HG03520 (cell line): ENCODE results near the gene HSCB.
"Not testable (repeated sequence)": the region's sequence is repeated elsewhere in the genome, so short reads cannot be mapped to it uniquely, and the experiment has no call there.

ENCODE experiments used
- ATAC-seq: cut with Tn5 transposase; IDR thresholded peaks from one replicate; pipeline ENCODE4 v1.9.1; 2021; ENCODE audit warnings: mild to moderate bottlenecking, moderate library complexity; ENCODE audit not compliant: unreplicated experiment

The HSCB gene

DNA sequence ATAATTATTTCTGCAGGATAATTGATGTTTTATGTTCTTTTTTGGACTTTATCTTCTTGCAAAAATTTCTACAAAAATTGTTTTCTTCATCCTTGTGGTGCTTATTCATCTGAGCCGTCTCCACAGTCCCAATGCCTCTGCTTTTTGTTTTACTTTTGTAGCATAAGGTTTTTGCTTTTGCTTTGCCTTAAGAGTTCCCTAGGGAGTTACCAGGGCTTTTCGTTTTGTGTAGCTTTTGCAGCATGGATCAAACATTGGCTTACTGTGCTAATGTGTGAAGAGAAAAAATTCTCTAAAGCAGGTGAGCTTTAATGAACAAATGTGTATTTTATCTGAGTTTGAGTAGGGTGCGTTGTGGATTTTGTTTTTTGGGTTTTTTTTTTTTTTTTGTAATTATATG, 46.8 kb downstream of the HSCB start:
- no peak for ATAC-seq

DNA sequence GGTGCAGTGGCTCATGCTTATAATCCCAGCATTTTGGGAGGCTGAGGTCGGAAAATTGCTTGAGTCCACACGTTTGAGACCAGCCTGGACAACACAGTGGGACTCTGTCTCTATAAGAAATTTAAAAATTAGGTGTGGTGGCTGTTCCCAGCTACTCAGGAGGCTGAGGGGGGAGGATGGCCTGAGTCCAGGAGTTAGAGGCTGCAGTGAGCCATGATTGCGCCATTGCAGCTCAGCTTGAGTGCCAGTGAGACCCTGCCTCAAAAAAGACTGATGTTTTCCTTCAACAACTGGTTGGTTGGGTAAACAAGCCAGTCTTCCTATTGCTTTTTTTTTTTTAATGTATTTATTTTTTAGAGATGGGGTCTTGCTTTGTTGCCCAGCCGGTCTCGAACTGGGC, 49.3 kb downstream of the HSCB start:
- ATAC-seq: no peak

DNA sequence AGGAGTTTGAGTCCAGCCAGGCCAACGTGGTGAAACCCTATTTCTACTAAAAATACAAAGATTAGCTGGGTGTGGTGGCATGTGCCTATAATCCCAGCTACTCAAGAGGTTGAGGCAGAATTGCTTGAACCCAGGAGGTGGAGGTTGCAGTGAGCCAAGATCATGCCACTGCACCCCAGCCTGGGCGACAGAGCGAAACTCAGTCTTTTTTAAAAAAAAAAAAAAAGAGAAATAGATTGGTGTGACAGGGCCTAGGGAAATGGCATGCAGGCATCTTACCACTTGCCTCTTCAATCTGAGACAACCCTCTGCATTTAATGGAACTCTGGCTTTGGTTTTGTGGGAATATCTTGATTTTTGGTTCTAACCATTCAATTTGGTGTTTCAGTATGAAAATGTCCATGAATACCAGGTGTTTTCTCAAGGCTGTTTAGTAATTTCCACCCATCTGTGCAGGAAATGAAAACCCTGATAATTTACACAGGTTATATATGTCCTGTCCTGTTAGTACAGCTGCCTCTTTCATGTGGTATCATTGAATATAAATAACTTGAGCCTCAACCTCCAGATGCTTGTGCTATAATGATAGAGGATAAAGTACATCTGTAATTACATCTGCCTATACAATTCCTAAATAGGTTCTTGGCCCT, 50.1 kb downstream of the HSCB start:
- ATAC-seq: peak; percentile 42

DNA sequence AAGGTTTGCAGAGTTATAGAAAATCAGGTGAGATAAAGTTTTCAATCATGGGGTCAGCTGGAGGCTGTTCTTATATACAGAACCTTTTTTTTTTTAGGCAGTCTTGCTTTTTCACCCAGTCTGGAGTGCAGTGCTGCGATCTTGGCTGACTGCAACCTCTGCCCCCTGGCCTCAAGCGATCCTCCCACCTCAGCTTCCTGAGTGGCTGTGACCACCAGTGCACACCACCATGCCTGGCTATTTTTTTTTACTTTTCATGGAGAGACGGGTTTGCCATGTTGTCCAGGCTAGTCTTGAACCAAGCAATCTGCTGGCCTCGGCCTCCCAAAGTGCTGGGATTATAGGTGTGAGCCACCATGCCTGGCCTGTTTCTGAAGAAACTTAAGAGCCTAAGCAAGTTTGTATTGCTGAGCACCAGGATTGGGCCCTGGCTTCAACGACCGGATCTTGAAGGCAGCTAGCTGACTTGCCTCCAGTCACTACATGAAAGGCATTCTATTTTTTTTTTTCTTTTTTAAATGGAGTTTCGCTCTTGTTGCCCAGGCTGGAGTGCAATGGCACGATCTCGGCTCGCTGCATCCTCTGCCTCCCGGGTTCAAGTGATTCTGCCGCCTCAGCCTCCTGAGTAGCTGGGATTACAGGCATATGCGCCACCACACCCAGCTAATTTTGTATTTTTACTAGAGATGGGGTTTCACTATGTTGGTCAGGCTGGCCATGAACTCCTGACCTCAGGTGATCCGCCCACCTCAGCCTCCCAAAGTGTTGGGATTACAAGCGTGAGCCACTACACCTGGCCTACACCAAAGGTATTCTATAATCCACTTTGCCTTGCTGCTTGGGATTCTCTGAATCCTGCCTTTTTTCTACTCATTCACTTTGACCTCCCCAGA, 50.9 kb downstream of the HSCB start:
- ATAC-seq: peak; percentile 28

DNA sequence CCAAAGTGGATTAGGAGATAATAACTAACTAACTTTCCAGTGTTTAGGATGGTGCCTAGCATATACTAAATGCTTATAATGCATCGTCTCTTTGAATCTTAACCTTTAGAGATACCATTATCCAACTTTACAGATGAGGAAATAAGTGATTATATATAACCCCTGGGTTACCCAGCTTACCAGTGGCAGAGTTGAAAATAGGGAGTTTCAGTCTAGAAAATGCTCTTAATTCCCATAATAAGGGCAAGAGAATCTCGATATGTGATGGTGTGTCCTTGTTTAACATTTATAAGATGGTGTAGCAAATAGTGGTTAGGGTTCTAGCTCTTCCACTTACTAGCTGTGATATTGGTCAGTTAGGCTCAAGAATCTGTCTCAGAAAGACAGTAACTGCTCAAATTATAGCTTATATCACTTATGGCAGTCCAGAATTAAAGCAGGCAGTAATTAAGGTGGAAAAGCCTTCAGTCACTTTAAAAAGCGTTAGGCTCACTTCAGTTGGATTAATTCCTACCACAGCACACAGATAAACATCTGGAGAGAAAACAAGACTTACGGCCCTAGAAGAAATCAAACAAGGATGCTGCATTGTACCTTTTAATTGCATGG, 52.2 kb downstream of the HSCB start:
- ATAC-seq: no peak

DNA sequence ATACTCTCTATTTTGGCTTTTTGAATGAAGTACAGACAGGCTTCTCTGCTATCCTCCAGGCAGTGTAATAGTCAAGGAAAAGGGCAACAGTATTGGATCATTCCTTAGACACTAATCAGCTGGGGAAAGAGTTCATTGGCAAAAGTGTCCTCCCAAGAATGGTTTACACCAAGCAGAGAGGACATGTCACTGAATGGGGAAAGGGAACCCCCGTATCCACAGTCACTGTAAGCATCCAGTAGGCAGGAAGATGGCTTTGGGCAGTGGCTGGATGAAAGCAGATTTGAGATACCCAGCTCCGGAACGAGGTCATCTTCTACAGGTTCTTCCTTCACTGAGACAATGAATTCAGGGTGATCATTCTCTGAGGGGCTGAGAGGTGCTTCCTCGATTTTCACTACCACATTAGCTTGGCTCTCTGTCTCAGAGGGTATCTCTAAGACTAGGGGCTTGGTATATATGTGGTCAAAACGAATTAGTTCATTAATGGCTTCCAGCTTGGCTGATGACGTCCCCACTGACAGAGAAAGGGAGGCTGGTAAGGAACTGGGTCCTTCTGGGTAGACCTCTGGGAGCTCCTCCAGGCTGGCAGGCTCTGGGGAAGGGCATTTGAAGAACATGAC, 53.3 kb downstream of the HSCB start:
- ATAC-seq: no peak

DNA sequence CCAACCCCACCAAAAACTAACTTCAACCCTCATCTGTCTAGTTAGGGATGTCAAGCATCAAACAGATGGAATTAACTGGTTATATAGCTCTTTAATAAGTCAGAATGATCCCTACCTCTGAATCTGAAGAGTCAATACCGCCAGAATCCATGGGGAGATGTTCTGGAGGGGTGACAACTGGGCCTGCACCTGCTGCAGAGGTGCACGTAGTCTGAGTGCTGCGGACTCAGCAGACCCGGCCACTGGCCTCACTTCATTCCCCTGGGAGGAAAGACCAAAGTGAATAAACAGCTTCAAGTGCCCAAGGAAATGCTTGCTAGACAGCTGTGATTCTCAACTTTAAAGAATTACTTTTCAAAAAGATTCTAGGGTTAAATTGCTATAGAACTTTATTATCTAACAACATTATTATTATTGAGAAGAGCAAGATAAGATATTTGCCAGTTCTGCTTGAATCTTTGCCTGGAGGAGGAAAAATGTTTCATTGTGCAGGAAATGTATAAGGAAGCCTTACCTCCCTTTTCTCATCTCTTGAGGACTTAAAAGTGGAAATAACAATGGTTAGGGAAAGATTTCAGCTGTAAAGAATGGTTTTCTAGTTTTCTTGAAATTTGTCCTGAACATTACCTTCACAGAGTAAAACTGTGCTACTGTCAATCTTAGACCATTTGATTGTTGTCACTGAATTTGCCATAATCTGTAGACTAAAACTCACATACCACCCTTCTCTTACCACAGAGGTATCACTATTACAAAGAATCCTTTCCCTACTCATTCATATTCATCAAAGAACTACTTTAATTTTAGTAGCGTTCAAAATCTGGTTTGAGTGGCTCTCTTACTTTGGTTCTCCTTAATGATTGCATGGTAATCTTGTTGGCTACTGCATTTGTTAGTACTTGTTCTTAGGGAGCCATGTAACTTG, 54.4 kb downstream of the HSCB start:
- no peak for ATAC-seq

DNA sequence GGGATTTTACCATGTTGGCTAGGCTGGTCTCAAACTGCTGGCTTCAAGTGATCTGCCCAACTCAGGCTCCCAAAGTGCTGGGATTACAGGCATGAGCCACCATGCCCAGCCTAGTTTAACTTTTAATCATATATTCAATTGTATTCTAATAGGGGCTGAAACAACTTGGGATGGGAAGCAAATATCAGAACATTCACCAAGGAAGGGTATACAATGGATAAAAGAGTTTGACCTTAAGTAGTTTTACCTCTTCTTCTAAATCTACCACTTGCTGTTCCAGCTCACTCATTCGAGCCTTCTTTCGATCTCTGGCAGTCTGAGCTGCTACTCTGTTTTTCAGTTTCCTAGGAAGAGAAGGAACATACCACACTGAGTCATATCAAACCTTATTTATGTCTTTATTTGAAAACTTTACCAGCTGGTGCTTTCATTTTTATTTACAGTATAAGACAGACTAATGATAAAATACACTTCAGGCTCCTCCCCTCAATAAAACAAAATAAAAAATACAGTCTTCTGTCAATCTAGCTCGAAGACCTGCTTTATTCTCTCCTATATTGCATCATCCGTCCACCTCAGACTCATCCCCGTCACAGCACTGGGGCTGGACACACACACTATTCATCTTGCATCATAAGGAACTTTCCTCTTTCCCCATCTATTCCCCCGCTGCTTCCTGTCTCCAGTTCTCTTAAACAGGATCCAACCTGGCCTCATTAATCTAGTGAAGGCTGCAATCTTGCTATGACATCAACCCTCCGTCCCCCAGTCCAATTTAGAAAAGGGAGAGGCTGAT, 57.2 kb downstream of the HSCB start:
- no peak for ATAC-seq

DNA sequence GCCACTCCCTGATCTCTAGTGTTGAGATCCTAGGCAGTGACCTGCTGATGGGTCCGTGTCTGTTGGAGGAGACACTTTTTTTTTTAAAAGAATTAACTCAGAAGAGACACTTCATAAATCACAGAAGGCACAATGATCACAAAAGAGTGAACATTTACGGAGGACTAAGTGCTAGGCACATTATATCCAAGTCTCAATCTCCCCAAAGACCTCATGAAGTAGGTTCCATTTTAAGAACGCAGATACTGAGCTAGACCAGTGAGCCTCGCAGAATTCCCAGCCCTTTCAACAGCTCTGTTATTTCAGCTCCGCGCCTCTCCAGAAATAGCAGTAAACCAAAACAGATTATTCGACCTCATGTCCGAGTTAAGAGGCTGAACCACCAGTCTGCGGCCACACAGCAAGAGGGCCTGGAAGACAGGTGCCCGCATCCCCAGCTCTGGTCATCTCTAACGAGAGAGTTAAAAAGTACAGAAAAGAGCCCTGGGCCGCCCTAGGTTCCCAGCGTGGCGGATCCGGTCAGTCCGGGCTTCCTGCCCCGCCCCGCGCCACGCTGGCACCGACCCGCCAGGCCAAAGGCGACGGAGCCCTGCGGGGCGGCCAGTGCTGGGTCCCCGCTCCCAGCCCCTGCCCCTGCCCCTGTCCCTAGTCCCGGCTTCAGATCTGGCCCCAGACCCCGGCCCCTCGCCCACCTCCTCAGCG, 57.9 kb downstream of the HSCB start:
- ATAC-seq: peak; percentile 21

DNA sequence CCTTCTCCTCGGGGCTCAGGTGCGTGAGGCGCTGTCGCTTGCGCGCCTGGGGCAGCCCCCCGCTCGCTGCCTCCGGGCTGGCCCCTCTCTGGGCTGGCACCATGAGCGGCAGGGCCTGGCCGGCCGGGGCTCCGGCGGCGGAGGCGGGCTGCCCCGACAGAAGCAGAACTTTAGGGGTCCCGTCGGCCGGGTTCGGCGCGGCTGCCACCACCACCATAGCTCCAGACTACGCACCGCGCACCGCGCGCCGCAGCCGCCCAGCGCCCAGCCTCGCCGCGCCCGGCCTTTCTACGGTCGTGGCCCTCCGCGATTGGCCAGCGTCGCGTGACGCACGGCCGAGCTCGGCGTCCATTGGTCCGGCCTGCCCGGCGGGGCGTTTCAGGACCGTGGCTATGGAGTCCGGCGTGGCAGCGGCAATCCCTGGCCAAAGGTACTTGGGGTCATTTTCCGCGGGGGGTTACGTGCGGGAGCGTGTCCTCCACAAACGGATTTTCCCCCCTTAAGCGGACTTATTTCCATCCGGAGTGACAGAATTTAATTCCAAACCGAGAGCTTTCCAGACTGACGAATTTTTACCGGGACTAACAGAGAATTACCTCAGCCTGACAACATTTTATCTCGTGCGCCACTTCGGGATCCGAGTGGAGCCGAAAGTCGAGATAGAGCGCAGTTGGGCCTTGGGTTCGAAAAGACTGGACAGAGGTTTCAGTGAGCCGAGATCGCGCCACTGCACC, 58.6 kb downstream of the HSCB start, which contains the start of gene XBP1:
Gene XBP1 (minus strand): TSS at position 262 of the 734 bp plus-strand sequence.
- peak; percentile 81 for ATAC-seq

DNA sequence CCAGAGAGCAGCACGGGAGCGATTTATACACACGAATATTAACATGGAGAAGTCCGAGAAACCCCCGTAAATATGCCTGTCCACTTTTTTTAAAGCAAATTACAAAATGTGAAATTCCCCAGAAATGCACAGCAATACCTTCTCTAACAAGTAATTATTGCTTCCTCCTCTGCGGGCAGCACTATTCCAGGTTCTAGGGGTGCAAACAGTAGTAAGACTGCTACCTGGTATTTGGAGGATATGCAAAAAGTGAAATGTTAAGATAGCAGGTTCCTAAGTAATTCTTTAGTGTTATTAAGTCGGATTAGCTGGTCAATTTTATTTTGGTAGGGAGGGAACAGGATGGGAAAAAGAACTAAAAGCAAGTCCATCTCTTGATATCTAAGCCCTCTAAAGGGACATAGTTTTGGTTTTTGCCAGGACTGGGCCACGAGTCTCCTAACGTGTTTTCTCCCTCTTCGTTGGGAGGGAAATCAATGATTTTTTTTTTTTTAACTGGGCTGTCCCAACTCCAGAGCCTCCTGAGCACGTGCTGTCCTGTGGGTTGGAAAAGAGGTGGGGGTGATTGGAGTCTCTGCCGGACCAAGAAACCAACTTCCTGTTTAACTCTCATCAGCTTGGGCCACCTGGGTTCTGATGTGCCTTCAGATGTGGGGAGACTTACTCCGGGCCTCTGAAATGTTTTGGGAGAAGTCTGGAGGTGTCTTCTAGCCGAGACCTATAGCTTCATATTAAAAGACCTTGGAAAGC, 60.2 kb downstream of the HSCB start:
- no peak for ATAC-seq

DNA sequence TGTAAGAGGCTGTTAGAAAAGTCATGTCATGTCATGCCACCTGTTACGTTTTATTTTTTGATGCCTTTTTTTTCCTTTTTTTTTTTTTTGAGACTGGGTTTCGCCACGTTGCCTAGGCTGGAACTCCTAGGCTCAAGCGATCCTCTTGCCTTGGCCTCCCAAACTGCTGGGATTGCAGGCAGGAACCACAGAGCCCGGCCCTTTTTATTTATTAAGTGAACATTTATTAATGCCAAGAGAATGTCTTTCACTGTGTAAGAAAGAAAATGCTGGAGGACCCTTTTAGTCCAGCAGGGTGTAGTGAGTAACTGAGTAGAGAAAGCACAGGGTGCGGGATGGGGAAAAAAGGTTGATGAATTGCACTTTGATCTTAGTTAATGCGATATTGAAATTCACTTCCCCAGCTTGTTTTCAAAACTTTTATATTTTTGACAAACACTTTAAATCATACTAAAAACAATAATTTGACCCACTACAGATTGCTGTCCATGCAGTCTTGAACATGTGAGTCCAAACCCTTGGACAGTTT, 60.8 kb downstream of the HSCB start:
- no peak for ATAC-seq

DNA sequence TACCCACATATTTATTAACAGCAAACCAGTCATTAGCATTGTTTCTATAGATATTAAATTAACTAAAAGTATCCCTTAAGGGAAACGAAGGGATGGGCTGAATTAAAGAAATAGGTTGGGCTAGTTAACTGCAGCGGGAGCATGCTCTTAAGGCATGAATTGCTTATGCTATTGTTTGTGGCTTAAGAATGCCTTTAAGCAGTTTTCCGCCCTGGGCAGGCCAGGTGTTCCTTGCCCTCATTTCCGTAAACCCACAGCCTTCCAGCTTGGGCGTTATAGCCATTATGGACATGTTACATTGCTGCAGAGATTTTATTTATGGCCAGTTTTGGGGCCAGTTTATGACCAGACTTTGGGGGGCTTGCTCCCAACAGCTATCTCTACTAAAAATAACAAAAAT, 63.6 kb downstream of the HSCB start:
- ATAC-seq: not testable (repeated sequence)
